ENCODE results near the gene KNDC1.

GRCh38 chr10:133208466-133208865 lies 48.4 kb downstream of the KNDC1 start:
- TF ChIP-seq CTCF (IDR thresholded peaks at IDR 0.05): no peak
- no peak for TF ChIP-seq EZH2 (IDR thresholded peaks at IDR 0.05; ENCODE audit: borderline replicate concordance, insufficient read depth, low read depth, low read length, poor library complexity, severe bottlenecking)
